Nephron progenitor cell (in vitro differentiated cells): ENCODE results near the gene OR14A16.

Experiments
- DNase-seq: peaks from one replicate; pipeline ENCODE4 v3.0.0; 2021
- H3K27ac Mint-ChIP-seq: 2 replicates; pipeline ENCODE4 v1.8.0; 2021; ENCODE audit warnings: mild to moderate bottlenecking, moderate library complexity, mixed read lengths
- H3K27me3 Mint-ChIP-seq: 2 replicates; pipeline ENCODE4 v1.8.0; 2021; ENCODE audit warnings: mild to moderate bottlenecking, low read depth, mixed read lengths; ENCODE audit not compliant: poor library complexity
- H3K36me3 Mint-ChIP-seq: 2 replicates; pipeline ENCODE4 v1.8.0; 2021; ENCODE audit warnings: low read depth, mixed read lengths
- H3K4me1 Mint-ChIP-seq: 2 replicates; pipeline ENCODE4 v1.8.0; 2021; ENCODE audit warnings: mixed read lengths
- H3K4me3 Mint-ChIP-seq: 2 replicates; pipeline ENCODE4 v1.8.0; 2021; ENCODE audit warnings: mild to moderate bottlenecking, moderate library complexity, mixed read lengths
- H3K9me3 Mint-ChIP-seq: 2 replicates; pipeline ENCODE4 v1.8.0; 2021; ENCODE audit warnings: mild to moderate bottlenecking, moderate library complexity, mixed read lengths
- CTCF ChIP-seq: fragments of 200-600 bp; sonication (generic); IDR thresholded peaks from 2 replicates; pipeline ENCODE4 v1.5.0; 2021; ENCODE audit warnings: antibody characterized with exemption

OR14A16 gene

GRCh38 chr1:247845693-247846017 lies 21.7 kb upstream of the OR14A16 start:
- Mint-ChIP-seq H3K36me3 (no peaks in the 10 kb centered on the region), H3K4me3 (no peak overlapping the region), H3K9me3 (peaks cover 26% of the 10 kb centered on the region), H3K27ac (no peak overlapping the region), H3K4me1 (no peaks in the 10 kb centered on the region), H3K27me3 (no peaks in the 10 kb centered on the region)
- no peak for TF ChIP-seq CTCF
- no peak for DNase-seq

- DNase-seq = no peak
- Mint-ChIP-seq H3K4me1 (no peaks in the 10 kb centered on the region), H3K4me3 (no peak overlapping the region), H3K36me3 (no peaks in the 10 kb centered on the region), H3K9me3 (peaks cover 30% of the 10 kb centered on the region), H3K27me3 (no peaks in the 10 kb centered on the region), H3K27ac (no peak overlapping the region)
- no peak for TF ChIP-seq CTCF
These were observed 21.2 kb upstream of the OR14A16 start for GRCh38 chr1:247845011-247845692.

- Mint-ChIP-seq H3K27ac (no peak overlapping the region), H3K4me1 (no peaks in the 10 kb centered on the region), H3K9me3 (peaks cover 39% of the 10 kb centered on the region), H3K27me3 (no peaks in the 10 kb centered on the region), H3K36me3 (no peaks in the 10 kb centered on the region), H3K4me3 (no peak overlapping the region)
- no peak for TF ChIP-seq CTCF
- no peak for DNase-seq
These were observed 19.5 kb upstream of the OR14A16 start for GRCh38 chr1:247843411-247843810.

GRCh38 chr1:247841796-247842195 lies 17.9 kb upstream of the OR14A16 start, which contains the start of gene OR11L1:
Gene OR11L1 (minus strand): TSS chr1:247841896. CDS start chr1:247841896, 0 bp downstream.
- Mint-ChIP-seq H3K27ac (no peak within 1 kb of the TSS), H3K36me3 (no peaks in the 10 kb centered on the region), H3K4me3 (no peak within 1 kb of the TSS), H3K4me1 (no peaks in the 10 kb centered on the region), H3K9me3 (peaks cover 48% of the 10 kb centered on the region), H3K27me3 (no peaks in the 10 kb centered on the region)
- no peak for TF ChIP-seq CTCF
- no peak for DNase-seq

GRCh38 chr1:247840818-247841217 lies 16.9 kb upstream of the OR14A16 start:
- no peak for DNase-seq
- H3K27ac Mint-ChIP-seq = no peak overlapping the region
- no peaks in the 10 kb centered on the region for H3K27me3 Mint-ChIP-seq
- peaks cover 54% of the 10 kb centered on the region for H3K9me3 Mint-ChIP-seq
- no peak for TF ChIP-seq CTCF
- no peaks in the 10 kb centered on the region for H3K4me1 Mint-ChIP-seq
- no peaks in the 10 kb centered on the region for H3K36me3 Mint-ChIP-seq
- H3K4me3 Mint-ChIP-seq = no peak overlapping the region

- Mint-ChIP-seq H3K4me1 (no peaks in the 10 kb centered on the region), H3K36me3 (no peaks in the 10 kb centered on the region), H3K9me3 (peaks cover 44% of the 10 kb centered on the region), H3K4me3 (no peak overlapping the region), H3K27me3 (peaks cover 9% of the 10 kb centered on the region), H3K27ac (no peak overlapping the region)
- no peak for TF ChIP-seq CTCF
- no peak for DNase-seq
These were observed 9.7 kb upstream of the OR14A16 start for GRCh38 chr1:247833601-247834000.
